Liver (tissue), 9 donors: Measurements from ENCODE around the gene CDK8. TPM values are rescaled to one million over a fixed set of nuclear protein-coding genes. Genes with fewer than 3 reads are reported as not detected.

ENCODE experiments used
- DNase-seq: peaks from one replicate; pipeline ENCODE4 v3.0.0-alpha.2; 2017; ENCODE audit warnings: low spot score
- H3K27ac ChIP-seq, 2 donors: one replicate each; pipeline ENCODE4 v1.7.0; 2013; ENCODE audit warnings: inconsistent platforms in 2 of 2, low read length in 2 of 2, control low read depth in 1 of 2, low read depth in 1 of 2, mild to moderate bottlenecking in 1 of 2
- H3K27me3 ChIP-seq, 4 donors: one replicate each; pipeline versions ENCODE4 v1.6.1 to v1.7.0; 2013; ENCODE audit warnings: low read length in 3 of 4, inconsistent platforms in 1 of 4, mild to moderate bottlenecking in 1 of 4, moderate library complexity in 1 of 4; ENCODE audit not compliant: control insufficient read depth in 4 of 4, insufficient read depth in 4 of 4
- H3K36me3 ChIP-seq, 4 donors: one replicate each; pipeline versions ENCODE4 v1.6.1 to v1.7.0; 2013; ENCODE audit warnings: low read length in 3 of 4, mild to moderate bottlenecking in 3 of 4, low read depth in 1 of 4, moderate library complexity in 1 of 4; ENCODE audit not compliant: control insufficient read depth in 4 of 4, insufficient read depth in 3 of 4
- H3K4me1 ChIP-seq, 4 donors: one replicate each; pipeline versions ENCODE4 v1.6.1 to v1.7.0; 2013; ENCODE audit warnings: low read length in 3 of 4, mild to moderate bottlenecking in 3 of 4, moderate library complexity in 1 of 4; ENCODE audit not compliant: control insufficient read depth in 4 of 4, insufficient read depth in 4 of 4
- H3K4me3 ChIP-seq, 3 donors: one replicate each; pipeline versions ENCODE4 v1.6.1 to v1.7.0; 2013; ENCODE audit warnings: low read length in 3 of 3, control low read depth in 1 of 3, low read depth in 1 of 3, mild to moderate bottlenecking in 1 of 3
- H3K9ac ChIP-seq, 2 donors: one replicate each; pipeline ENCODE4 v1.7.0; 2013; ENCODE audit warnings: low read length in 2 of 2, mild to moderate bottlenecking in 2 of 2, moderate library complexity in 2 of 2, control low read depth in 1 of 2, low read depth in 1 of 2
- H3K9me3 ChIP-seq, 4 donors: one replicate each; pipeline versions ENCODE4 v1.6.1 to v1.7.0; 2013; ENCODE audit warnings: low read length in 3 of 4; ENCODE audit not compliant: control insufficient read depth in 4 of 4
- ATF3 ChIP-seq: IDR thresholded peaks from 2 replicates; pipeline ENCODE4 v1.6.1; 2016; ENCODE audit warnings: antibody characterized with exemption
- CTCF ChIP-seq: fragments of 150-350 bp; IDR thresholded peaks from 2 replicates; pipeline ENCODE4 v1.5.1; 2017; ENCODE audit warnings: improper control_type of control experiment, low read depth, low read length; ENCODE audit not compliant: missing input control
- EGR1 ChIP-seq, 2 donors: IDR thresholded peaks; 2 replicates each; pipeline ENCODE4 v1.6.1; 2016 to 2018; ENCODE audit warnings: antibody characterized with exemption in 2 of 2, low read depth in 2 of 2
- FOXA1 ChIP-seq: IDR thresholded peaks from 2 replicates; pipeline ENCODE4 v1.6.1; 2016; ENCODE audit warnings: antibody characterized with exemption
- FOXA2 ChIP-seq: IDR thresholded peaks from 2 replicates; pipeline ENCODE4 v1.6.1; 2016; ENCODE audit warnings: antibody characterized with exemption
- GABPA ChIP-seq, 2 donors: IDR thresholded peaks in 1 of 2; conservative IDR thresholded peaks in 1 of 2; 2 replicates each; pipeline ENCODE4 v1.6.1; 2016; ENCODE audit warnings: antibody characterized with exemption in 2 of 2, mild to moderate bottlenecking in 1 of 2, moderate library complexity in 1 of 2
- HNF4A ChIP-seq, 2 donors: conservative IDR thresholded peaks; 2 replicates each; pipeline ENCODE4 v1.6.1; 2016; ENCODE audit warnings: antibody characterized with exemption in 2 of 2, mild to moderate bottlenecking in 2 of 2
- HNF4G ChIP-seq: IDR thresholded peaks from 2 replicates; pipeline ENCODE4 v1.6.1; 2016; ENCODE audit warnings: antibody characterized with exemption
- JUND ChIP-seq, 2 donors: IDR thresholded peaks; 2 replicates each; pipeline ENCODE4 v1.6.1; 2016; ENCODE audit warnings: antibody characterized with exemption in 2 of 2
- MAX ChIP-seq: IDR thresholded peaks from 2 replicates; pipeline ENCODE4 v1.6.1; 2016; ENCODE audit warnings: antibody characterized with exemption
- NR2F2 ChIP-seq: IDR thresholded peaks from 2 replicates; pipeline ENCODE4 v1.6.1; 2016; ENCODE audit warnings: antibody characterized with exemption
- RAD21 ChIP-seq, 2 donors: IDR thresholded peaks; 2 replicates each; pipeline ENCODE4 v1.6.1; 2016; ENCODE audit warnings: antibody characterized with exemption in 2 of 2, mild to moderate bottlenecking in 2 of 2
- REST ChIP-seq: IDR thresholded peaks from 2 replicates; pipeline ENCODE4 v1.6.1; 2016; ENCODE audit warnings: antibody characterized with exemption, mild to moderate bottlenecking
- RXRA ChIP-seq, 2 donors: IDR thresholded peaks; 2 replicates each; pipeline ENCODE4 v1.6.1; 2017 to 2018; ENCODE audit warnings: antibody characterized with exemption in 2 of 2, mild to moderate bottlenecking in 1 of 2
- SP1 ChIP-seq: IDR thresholded peaks from 2 replicates; pipeline ENCODE4 v1.6.1; 2018; ENCODE audit warnings: antibody characterized with exemption, mild to moderate bottlenecking
- TAF1 ChIP-seq: conservative IDR thresholded peaks from 2 replicates; pipeline ENCODE4 v1.6.1; 2016; ENCODE audit warnings: antibody characterized with exemption, mild to moderate bottlenecking
- YY1 ChIP-seq: IDR thresholded peaks from 2 replicates; pipeline ENCODE4 v1.6.1; 2016; ENCODE audit warnings: antibody characterized with exemption, mild to moderate bottlenecking
- ZBTB33 ChIP-seq: IDR thresholded peaks from 2 replicates; pipeline ENCODE4 v1.6.1; 2016; ENCODE audit warnings: antibody characterized with exemption
- WGBS: extraction: QIAGEN DNeasy Blood & Tissue Kit; methylation state at CpG from one replicate; pipeline ENCODE4 v1.1.7; 2013; 5-methylcytosine and 5-hydroxymethylcytosine counted together
- polyA plus RNA-seq, 2 donors: library from polyadenylated mRNA; stranded (reverse) in 1 of 2; unstranded in 1 of 2; fragments of 200-250 nt in 1 of 2; fragments of >200 nt in 1 of 2; fragmentation: Nextera tagmentation in 1 of 2; extraction: Ambion mirVana in 1 of 2; gene quantifications; one replicate each; pipeline versions ENCODE4 v1.2.1 to v1.2.3, GENCODE V29; 2013 to 2015
- total RNA-seq, 2 donors: library from RNA; depleted of rRNA; stranded (reverse); fragments of >200 nt; gene quantifications; one replicate each; pipeline ENCODE4 v1.2.3, GENCODE V29; 2014
- donor health status: healthy.
- donor health status: healthy.
- donor health status: healthy.
- donor health status: healthy.
- donor health status: healthy.

CDK8 gene
- total and polyA plus RNA-seq, 4 donors = 3.3 to 10.8 (median 6.8) TPM

GRCh38 chr13:26425443-26426358 lies 171.8 kb downstream of the CDK8 start:
- no peak overlapping the region for H3K9ac ChIP-seq
- no peak for DNase-seq
- H3K36me3 ChIP-seq = no peaks in the 10 kb centered on the region
- H3K4me1 ChIP-seq = peaks cover 0 to 5% (median 0%) of the 10 kb centered on the region in 4 donors
- H3K27me3 ChIP-seq = peaks cover 0 to 4% (median 0%) of the 10 kb centered on the region in 4 donors
- no peak overlapping the region for H3K27ac ChIP-seq
- TF ChIP-seq TAF1 = no peak
- TF ChIP-seq GABPA (IDR thresholded peaks at IDR 0.05 in 1 of 2, conservative IDR thresholded peaks at IDR 0.05 in 1 of 2) = no peak
- no peak for TF ChIP-seq HNF4G
- TF ChIP-seq FOXA2 = no peak
- TF ChIP-seq RAD21 (IDR thresholded peaks at IDR 0.05) = no peak
- TF ChIP-seq NR2F2 = no peak
- no peak for TF ChIP-seq YY1
- no peak for TF ChIP-seq ATF3
- TF ChIP-seq JUND (IDR thresholded peaks at IDR 0.05) = no peak
- no peak for TF ChIP-seq EGR1 (IDR thresholded peaks at IDR 0.05; ENCODE audit: low read depth in 2 of 2)
- TF ChIP-seq ZBTB33 = no peak
- H3K4me3 ChIP-seq = no peak overlapping the region
- no peaks in the 10 kb centered on the region for H3K9me3 ChIP-seq
- WGBS = 43% methylated on average over 9 of the region's 9 CpGs

- Histone ChIP-seq H3K9ac (no peak overlapping the region), H3K27me3 (peaks cover 0 to 4% (median 0%) of the 10 kb centered on the region in 4 donors), H3K4me3 (no peak overlapping the region), H3K9me3 (peaks cover 4 to 22% (median 13%) of the 10 kb centered on the region in 4 donors), H3K36me3 (no peaks in the 10 kb centered on the region), H3K4me1 (no peaks in the 10 kb centered on the region), H3K27ac (no peak overlapping the region)
- DNase-seq = no peak
- no peak for TF ChIP-seq SP1
- no peak for TF ChIP-seq TAF1
- TF ChIP-seq RAD21 (IDR thresholded peaks at IDR 0.05) = no peak
- TF ChIP-seq MAX = no peak
- no peak for TF ChIP-seq ZBTB33
- TF ChIP-seq CTCF = no peak
- no peak for TF ChIP-seq HNF4G
- TF ChIP-seq REST = no peak
- TF ChIP-seq RXRA (IDR thresholded peaks at IDR 0.05) = no peak
- TF ChIP-seq NR2F2 = no peak
- TF ChIP-seq JUND (IDR thresholded peaks at IDR 0.05) = no peak
- no peak for TF ChIP-seq FOXA2
- TF ChIP-seq GABPA (IDR thresholded peaks at IDR 0.05 in 1 of 2, conservative IDR thresholded peaks at IDR 0.05 in 1 of 2) = no peak
- no peak for TF ChIP-seq HNF4A (conservative IDR thresholded peaks at IDR 0.05)
- TF ChIP-seq ATF3 = no peak
- no peak for TF ChIP-seq EGR1 (IDR thresholded peaks at IDR 0.05; ENCODE audit: low read depth in 2 of 2)
- TF ChIP-seq FOXA1 = no peak
- TF ChIP-seq YY1 = no peak
- 61% methylated on average over 4 of the region's 4 CpGs for WGBS
Observed at GRCh38 chr13:26433776-26434175, 179.8 kb downstream of the CDK8 start.
